Esophagus muscularis mucosa (tissue), 4 donors: Measurements from ENCODE around the gene PRDM16. TPM values are rescaled to one million over a fixed set of nuclear protein-coding genes. Genes with fewer than 3 reads are reported as not detected.

ENCODE experiments used
- DNase-seq: peaks from one replicate; pipeline ENCODE4 v3.0.0-alpha.2; 2017; ENCODE audit errors: extremely low spot score
- H3K27ac ChIP-seq, 4 donors: fragments of 200-600 bp; sonication (generic); replicated peaks in 1 of 4; 1 replicate in 3 of 4; 2 replicates in 1 of 4; pipeline ENCODE4 v1.5.1; 2016 to 2019; ENCODE audit warnings: mild to moderate bottlenecking in 1 of 4
- H3K27me3 ChIP-seq, 4 donors: fragments of 200-600 bp; sonication (generic); one replicate each; pipeline versions ENCODE4 v1.5.1 to v1.6.0; 2016 to 2019
- H3K36me3 ChIP-seq, 4 donors: fragments of 200-600 bp; sonication (generic); one replicate each; pipeline ENCODE4 v1.5.1; 2016 to 2019
- H3K4me1 ChIP-seq, 4 donors: fragments of 200-600 bp; sonication (generic); one replicate each; pipeline ENCODE4 v1.5.1; 2016 to 2019
- H3K4me3 ChIP-seq, 4 donors: fragments of 200-600 bp; sonication (generic); 1 replicate in 2 of 4; 2 replicates in 2 of 4; pipeline ENCODE4 v1.5.1; 2016 to 2019; ENCODE audit warnings: mild to moderate bottlenecking in 4 of 4, moderate library complexity in 1 of 4
- H3K9me3 ChIP-seq, 4 donors: fragments of 200-600 bp; sonication (generic); 1 replicate in 3 of 4; 2 replicates in 1 of 4; pipeline ENCODE4 v1.5.1; 2016 to 2019
- CTCF ChIP-seq, 3 experiments: fragments of 200-600 bp in 2 of 3; fragments of 450-650 bp in 1 of 3; sonication (generic) in 2 of 3; IDR thresholded peaks; one replicate each; pipeline ENCODE4 v1.5.1; 2017 to 2019; ENCODE audit warnings: antibody characterized with exemption in 3 of 3, mild to moderate bottlenecking in 2 of 3, moderate library complexity in 1 of 3
- EP300 ChIP-seq: sonication (generic); formaldehyde crosslinking; IDR thresholded peaks from one replicate; pipeline ENCODE4 v1.6.1; 2017; ENCODE audit warnings: antibody characterized with exemption
- POLR2A ChIP-seq: fragments of 450-650 bp; IDR thresholded peaks from one replicate; pipeline ENCODE4 v1.6.1; 2017; ENCODE audit warnings: antibody characterized with exemption, moderate library complexity, mild to moderate bottlenecking, low read depth
- POLR2AphosphoS5 ChIP-seq, 2 donors: sonication (generic); formaldehyde crosslinking; IDR thresholded peaks; one replicate each; pipeline ENCODE4 v1.6.1; 2017; ENCODE audit warnings: antibody characterized with exemption in 2 of 2
- WGBS: methylation state at CpG from one replicate; pipeline ENCODE4 v1.1.5; 2018; 5-methylcytosine and 5-hydroxymethylcytosine counted together
- intact Hi-C: fragments of 100-400 bp; cut with DNase I; formaldehyde crosslinking; loops from one replicate; pipeline ENCODE4 v1.15.1; 2023
- total RNA-seq, 4 donors: library from RNA; depleted of rRNA; stranded (reverse); fragments of >200 nt; gene quantifications; one replicate each; pipeline versions ENCODE4 v1.1.0 to v1.2.1, GENCODE V29; 2016

The PRDM16 gene
- total RNA-seq, 4 donors from 2014 or later: 1.2 to 4.4 (median 2.2) TPM

DNA sequence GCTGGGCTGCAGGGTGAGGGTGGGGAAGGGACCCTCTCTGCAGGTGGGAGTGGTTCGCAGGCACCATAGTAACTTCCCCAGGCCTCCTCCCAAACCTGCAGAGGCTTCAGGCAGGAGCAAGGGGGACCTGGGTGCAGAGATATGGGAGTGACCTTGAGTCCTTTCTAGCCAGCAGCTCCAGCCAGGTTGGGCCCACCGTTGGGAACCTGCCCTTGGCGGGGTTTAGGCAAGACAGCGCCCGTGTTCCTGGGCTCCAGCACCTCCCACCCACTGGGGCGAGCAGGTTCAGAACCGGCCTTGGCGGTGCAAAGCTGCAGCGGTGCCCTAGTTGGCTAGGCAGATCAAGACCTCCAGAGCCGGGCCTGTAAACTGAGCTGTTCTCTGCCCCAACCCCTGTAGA is 2.2 kb upstream of the PRDM16 start:
- Histone ChIP-seq H3K27me3 (peaks cover 11 to 94% (median 68%) of the 10 kb centered on the region in 4 donors), H3K4me1 (peaks cover 30 to 69% (median 59%) of the 10 kb centered on the region in 4 donors), H3K9me3 (no peaks in the 10 kb centered on the region), H3K36me3 (no peaks in the 10 kb centered on the region), H3K4me3 (peak overlapping the region in 2 of 4 donors; percentile 7 to 90), H3K27ac (no peak overlapping the region)
- 100% methylated on average over 2 of the region's 10 CpGs for WGBS
- TF ChIP-seq EP300 (no peak), POLR2AphosphoS5 (IDR thresholded peaks at IDR 0.05) (no peak), POLR2A (no peak)
- intact Hi-C loops: loop anchor here (5.0 kb wide), 1 partner anchor 355 kb away; no protein-coding TSS in a partner anchor
- no peak for DNase-seq

- no peak for TF ChIP-seq POLR2A
- no peak for TF ChIP-seq EP300
- no peak for TF ChIP-seq POLR2AphosphoS5 (IDR thresholded peaks at IDR 0.05)
- TF ChIP-seq CTCF (IDR thresholded peaks at IDR 0.05): no peak
- Histone ChIP-seq H3K4me1 (peaks cover 30 to 69% (median 60%) of the 10 kb centered on the region in 4 donors), H3K27ac (no peak overlapping the region), H3K36me3 (no peaks in the 10 kb centered on the region), H3K27me3 (peaks cover 11 to 94% (median 69%) of the 10 kb centered on the region in 4 donors), H3K9me3 (no peaks in the 10 kb centered on the region), H3K4me3 (peak overlapping the region; percentile 77 to 91 (median 87))
- 0% methylated on average over 3 of the region's 29 CpGs for WGBS
- intact Hi-C loops: loop anchor here (5.0 kb wide), 1 partner anchor 355 kb away; no protein-coding TSS in a partner anchor
- no peak for DNase-seq
Measured at GRCh38 chr1:3067301-3067670, 1.7 kb upstream of the PRDM16 start.

GRCh38 chr1:3067671-3068563 is 1.1 kb upstream of the PRDM16 start:
- Histone ChIP-seq H3K27me3 (peaks cover 5 to 94% (median 69%) of the 10 kb centered on the region in 4 donors), H3K9me3 (no peaks in the 10 kb centered on the region), H3K36me3 (no peaks in the 10 kb centered on the region), H3K27ac (peak overlapping the region; percentile 38 to 66 (median 57)), H3K4me1 (peaks cover 28 to 68% (median 60%) of the 10 kb centered on the region in 4 donors), H3K4me3 (peak overlapping the region; percentile 77 to 91 (median 87))
- WGBS: 3% methylated on average over 14 of the region's 97 CpGs
- no peak for TF ChIP-seq EP300
- no peak for TF ChIP-seq POLR2AphosphoS5 (IDR thresholded peaks at IDR 0.05)
- TF ChIP-seq POLR2A: no peak
- TF ChIP-seq CTCF (IDR thresholded peaks at IDR 0.05): no peak
- no peak for DNase-seq
- intact Hi-C loops: loop anchor here (5.0 kb wide), 1 partner anchor 354 kb away; no protein-coding TSS in a partner anchor

DNA sequence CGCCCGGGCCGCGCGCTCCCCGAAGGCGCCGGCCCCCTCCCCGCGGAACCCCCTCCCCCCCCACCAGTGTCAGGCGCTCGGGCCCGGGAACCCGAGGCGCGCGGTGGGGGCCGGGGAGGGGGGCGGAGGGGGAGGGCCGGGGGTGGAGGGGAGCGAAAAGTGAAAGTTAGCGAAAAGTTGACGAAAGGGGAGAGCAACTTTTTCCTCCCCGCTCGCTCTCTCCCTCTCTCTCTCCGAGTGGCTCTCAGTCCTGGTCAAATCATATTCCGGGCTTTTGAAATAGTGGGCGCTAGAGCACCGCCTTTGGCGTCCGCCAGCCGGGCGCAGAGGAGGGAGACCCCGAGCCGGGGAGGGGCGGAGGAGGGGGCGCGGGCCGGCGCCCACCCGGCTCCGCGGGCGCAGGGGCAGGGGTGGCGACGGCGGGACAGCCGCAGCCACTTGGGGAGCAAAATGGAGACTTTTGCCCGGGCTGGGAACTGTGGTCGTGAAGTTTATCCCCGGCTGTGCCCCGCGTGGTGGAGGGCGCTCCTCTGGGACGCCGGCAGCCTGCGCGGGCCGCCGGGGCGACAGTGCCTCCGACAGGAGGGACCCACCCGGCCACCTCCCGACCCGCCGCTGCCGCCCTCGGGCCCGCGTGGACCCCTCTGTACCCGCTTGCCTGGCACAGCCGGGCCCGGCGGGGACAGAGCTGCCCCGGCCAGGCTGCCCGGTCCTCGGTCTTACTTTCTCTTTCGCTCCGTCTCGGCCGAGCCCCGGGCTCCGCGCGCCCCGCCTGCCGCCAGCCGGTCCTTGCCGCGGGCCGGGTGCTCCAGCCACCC is 697 bp downstream of the PRDM16 start:
- peak overlapping the region; percentile 77 to 91 (median 87) for H3K4me3 ChIP-seq
- TF ChIP-seq EP300 (no peak), POLR2A (no peak), POLR2AphosphoS5 (IDR thresholded peaks at IDR 0.05) (no peak), CTCF (IDR thresholded peaks at IDR 0.05) (peak; percentile 21 to 37 (median 36))
- peaks cover 0 to 94% (median 66%) of the 10 kb centered on the region in 4 donors for H3K27me3 ChIP-seq
- DNase-seq: no peak
- peak overlapping the region; percentile 74 to 82 (median 80) for H3K27ac ChIP-seq
- no peaks in the 10 kb centered on the region for H3K36me3 ChIP-seq
- H3K9me3 ChIP-seq: no peaks in the 10 kb centered on the region
- intact Hi-C loops: loop anchor here (5.0 kb wide), 2 partner anchors 213 to 353 kb away; no protein-coding TSS in a partner anchor
- WGBS: 0% methylated on average over 35 of the region's 91 CpGs
- H3K4me1 ChIP-seq: peaks cover 18 to 68% (median 55%) of the 10 kb centered on the region in 4 donors
